PC-3 (cell line): ENCODE data around the gene TEX2. TPM values are rescaled to one million over a fixed set of nuclear protein-coding genes. Genes with fewer than 3 reads are reported as not detected.

Experiments used
- total RNA-seq: library from RNA; depleted of rRNA; stranded (reverse); fragments of >200 nt; gene quantifications from 2 replicates; pipeline ENCODE4 v1.2.3, GENCODE V29; 2014; rRNA removed

Gene TEX2
- total RNA-seq, 1 experiment from 2014 or later: 44.2 TPM

Other genes with a start within 250 kb of the TEX2 start
- gene ICAM2, start 242.6 kb downstream of the TEX2 start, total RNA-seq: not detected in 2 replicates
- gene ERN1, start 133.1 kb downstream of the TEX2 start, total RNA-seq: 13.5 and 17.9 TPM in 2 replicates
- gene PECAM1, start 127.6 kb upstream of the TEX2 start, total RNA-seq: 2.3 and 2.4 TPM in 2 replicates
- 10.1 and 13.3 TPM in 2 replicates for gene MILR1, start 185.9 kb upstream of the TEX2 start, total RNA-seq
- gene POLG2, start 233.8 kb upstream of the TEX2 start, total RNA-seq: 20.3 and 37.7 TPM in 2 replicates
- gene DDX5, start 243.0 kb upstream of the TEX2 start, total RNA-seq: 450 and 493 TPM in 2 replicates
- 32.4 and 59.1 TPM in 2 replicates for gene CEP95, start 243.7 kb upstream of the TEX2 start, total RNA-seq